Endometrium (tissue), 2 donors: ENCODE results near the gene STAT3.
"Not testable (repeated sequence)": the region's sequence is repeated elsewhere in the genome, so short reads cannot be mapped to it uniquely, and the experiment has no call there.

Experiments used
- FAIRE-seq: peaks from 2 replicates; lab custom pipeline; 2012; peaks lifted over from hg19 to GRCh38; lab: Jason Lieb, UNC
- donor health status: control.
- donor health status: control.

STAT3 gene

GRCh38 chr17:42408061-42408460 lies 19.8 kb upstream of the STAT3 start:
- no peak for FAIRE-seq

- FAIRE-seq, result no peak
These were observed 19.1 kb upstream of the STAT3 start for GRCh38 chr17:42407289-42407836.

DNA sequence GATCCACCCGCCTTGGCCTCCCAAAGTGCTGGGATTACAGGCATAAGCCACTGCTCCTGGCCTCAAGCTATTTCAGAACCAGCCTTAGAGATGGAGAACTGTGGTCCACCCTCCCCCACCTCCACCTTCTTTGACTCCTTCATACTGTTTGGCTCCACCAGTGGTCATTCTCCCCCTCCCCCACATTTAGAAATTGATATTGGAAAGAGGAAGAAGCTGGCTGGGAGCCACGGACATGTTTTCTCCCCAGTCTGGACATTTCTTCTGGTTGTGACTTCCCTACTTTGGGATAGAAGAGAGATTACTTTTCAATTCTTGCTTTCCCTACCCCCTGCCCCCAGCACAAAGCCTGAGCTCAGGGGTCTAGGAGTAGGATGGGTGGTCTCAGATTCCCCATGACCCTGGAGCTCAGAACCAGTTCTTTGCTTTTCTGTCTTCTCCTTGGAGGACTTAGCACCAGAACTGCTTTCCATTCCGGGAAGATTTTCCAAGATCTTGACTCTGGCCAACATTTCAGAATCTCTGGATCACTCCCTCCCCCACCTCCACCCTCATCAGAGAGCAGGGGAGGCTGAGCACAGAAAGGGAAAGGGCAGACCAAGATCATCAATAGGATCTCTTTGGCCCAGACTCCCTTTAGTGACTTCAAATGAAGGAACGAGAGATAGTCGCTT lies 18.5 kb upstream of the STAT3 start:
- FAIRE-seq, result no peak

DNA sequence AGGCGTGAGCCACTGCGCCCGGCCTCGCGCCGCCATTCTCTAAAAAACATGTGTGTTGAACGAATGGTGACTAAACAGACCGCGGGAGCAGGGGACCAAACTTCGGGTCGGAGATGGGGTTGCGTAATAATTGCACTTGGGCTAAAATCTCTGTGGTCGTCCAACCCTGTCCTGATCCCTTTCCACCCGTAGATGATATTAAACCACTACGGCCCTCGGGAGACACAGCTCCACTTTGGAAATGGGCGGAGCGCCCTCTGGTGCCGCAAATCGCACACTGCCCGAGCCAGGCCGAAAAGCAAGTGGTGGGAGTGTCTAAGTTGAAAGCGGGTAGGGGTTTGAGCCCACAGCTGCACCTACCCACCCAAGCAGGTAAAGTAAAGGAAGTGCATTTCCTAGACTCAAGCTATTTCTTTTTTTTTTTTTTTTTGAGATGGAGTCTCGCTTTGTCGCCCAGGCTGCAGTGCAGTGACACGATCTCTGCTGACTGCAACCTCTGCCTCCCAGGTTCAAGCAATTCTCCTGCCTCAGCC lies 17.8 kb upstream of the STAT3 start:
- peak; percentile 8 for FAIRE-seq

- FAIRE-seq, result no peak
These were observed 16.8 kb upstream of the STAT3 start for GRCh38 chr17:42405076-42405475.

DNA sequence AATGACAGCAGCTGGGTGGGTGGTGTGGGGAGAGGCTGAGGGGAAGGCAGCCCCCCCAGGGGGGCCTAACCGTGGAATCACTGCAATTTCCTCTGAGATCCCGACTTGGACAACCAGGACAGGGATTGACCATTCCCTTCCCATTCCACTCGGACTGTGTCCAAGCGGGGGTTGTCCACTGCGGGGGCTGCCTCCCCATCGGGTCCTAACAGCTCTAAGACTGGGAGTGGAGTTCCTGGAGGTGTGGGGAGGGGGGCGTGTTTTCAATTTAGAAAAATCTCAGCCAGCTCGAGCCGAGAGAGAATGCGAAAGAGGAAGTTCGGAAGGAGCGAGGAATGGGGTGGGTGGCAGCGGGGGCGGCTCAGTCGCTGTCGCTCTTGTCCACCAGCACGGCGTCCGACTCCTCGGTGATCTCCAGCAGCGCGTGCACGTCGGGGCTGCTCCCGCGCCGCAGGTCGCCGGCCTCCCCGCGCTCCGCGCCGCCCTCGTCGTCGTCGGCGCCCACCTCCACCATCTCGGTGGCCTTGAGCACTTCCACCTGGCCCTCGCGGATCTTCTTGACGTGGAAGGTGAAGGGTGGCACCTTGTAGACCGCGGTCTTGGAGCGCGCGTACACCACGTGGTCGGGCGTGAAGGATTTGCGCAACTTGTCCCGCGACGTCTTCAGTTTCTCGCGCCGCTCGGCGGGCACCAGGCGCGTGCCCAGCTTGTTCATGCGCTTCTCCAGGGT lies 16.2 kb upstream of the STAT3 start:
- FAIRE-seq, result no peak

GRCh38 chr17:42403150-42403549 lies 14.9 kb upstream of the STAT3 start:
- FAIRE-seq, result no peak

DNA sequence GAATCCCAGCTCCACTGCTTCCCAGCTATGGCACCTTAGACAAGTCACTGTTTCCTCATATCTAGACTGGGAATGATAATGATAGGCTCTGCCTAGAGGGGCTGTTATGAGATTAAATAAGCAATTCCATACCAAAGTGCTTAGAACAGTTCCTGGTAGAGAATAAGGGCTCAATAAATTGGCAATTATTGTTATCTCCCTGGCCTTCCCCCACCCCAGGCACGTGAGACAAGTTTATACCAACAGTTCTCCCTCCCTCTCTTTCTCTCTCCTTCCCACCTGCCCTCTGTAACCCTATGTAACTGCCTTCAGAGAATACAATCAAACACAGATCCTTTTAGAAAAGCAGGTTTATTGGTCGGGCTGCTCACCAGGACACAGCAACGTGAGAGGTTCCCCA lies 13.9 kb upstream of the STAT3 start:
- no peak for FAIRE-seq

DNA sequence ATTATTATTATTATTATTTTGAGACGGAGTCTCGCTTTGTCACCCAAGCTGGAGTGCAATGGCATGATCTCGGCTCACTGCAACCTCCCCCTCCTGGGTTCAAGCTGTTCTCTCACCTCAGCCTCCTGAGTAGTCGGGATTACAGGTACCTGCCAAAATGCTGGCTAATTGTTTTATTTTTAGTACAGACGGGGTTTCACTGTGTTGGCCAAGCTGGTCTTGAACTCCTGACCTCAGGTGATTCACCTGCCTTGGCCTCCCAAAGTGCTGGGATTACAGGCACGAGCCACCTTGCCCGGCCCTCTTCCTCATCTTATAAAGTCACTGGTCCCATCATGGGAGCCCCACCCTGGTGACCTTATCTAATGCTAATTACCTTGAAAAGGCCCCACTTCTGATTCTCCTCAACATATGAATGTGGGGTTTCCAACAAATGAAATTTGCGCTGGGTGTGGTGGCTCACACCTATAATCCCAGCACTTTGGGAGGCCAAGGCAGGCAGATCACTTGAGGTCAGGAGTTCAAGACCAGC lies 12.7 kb upstream of the STAT3 start:
- not testable (repeated sequence) for FAIRE-seq

DNA sequence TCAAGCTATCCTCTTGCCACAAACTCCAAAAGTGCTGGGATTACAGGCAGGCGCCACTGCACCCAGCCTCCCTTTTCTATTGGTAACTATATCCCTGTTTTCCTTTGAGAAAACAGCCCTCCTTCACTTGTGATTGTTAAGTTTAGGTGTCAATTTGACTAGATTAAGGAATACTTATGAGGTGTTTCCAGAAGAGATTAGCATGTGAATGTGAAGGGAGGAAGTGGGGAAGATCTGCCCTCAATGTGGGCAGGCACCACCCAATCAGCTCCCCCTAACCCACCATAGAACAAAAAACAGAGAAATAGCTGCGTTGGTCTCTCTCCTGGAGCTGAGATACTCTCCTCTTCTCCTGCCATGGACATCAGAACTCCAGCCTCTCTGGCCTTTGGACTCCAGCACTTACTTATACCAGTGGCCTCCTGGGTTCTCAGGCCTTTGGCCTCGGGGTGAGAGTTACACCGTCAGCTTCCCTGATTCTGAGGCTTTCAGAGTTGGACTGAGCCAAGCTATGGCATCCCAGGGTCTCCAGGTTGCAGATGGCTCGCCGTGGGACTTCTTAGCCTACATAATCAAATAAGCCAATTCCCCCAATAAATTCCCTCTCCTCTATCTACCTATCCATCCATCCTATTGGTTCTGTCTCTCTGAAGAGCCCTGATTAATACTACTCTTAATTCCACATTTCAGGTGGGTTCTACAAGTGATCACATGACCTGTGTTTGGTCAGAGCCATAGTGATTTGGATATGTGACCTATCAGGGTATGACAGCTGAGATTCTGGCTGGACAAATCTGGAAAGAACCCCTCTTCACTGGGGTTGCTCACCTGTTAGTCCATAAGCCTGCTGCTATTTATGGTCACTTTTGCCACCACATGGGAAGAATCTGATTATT lies 12.0 kb upstream of the STAT3 start:
- FAIRE-seq, result no peak

- FAIRE-seq, result no peak
These were observed 10.9 kb upstream of the STAT3 start for GRCh38 chr17:42399121-42399520.

DNA sequence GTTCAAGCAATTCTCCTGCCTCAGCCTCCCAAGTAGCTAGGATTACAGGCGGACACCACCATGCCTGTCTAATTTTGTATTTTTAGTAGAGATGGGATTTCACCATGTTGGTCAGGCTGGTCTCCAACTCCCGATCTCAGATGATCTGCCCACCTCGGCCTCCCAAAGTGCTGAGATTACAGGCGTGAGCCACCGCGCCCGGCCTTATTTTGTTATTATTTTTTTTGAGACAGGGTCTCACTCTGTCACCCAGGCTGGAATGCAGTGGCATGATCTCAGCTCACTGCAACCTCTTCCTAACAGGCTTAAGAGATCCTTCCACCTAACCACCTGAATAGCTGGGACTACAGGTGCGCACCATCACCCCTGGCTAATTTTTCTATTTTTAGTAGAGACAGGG lies 7.4 kb upstream of the STAT3 start:
- not testable (repeated sequence) for FAIRE-seq

- FAIRE-seq, result no peak
These were observed 6.6 kb upstream of the STAT3 start for GRCh38 chr17:42394838-42395237.

DNA sequence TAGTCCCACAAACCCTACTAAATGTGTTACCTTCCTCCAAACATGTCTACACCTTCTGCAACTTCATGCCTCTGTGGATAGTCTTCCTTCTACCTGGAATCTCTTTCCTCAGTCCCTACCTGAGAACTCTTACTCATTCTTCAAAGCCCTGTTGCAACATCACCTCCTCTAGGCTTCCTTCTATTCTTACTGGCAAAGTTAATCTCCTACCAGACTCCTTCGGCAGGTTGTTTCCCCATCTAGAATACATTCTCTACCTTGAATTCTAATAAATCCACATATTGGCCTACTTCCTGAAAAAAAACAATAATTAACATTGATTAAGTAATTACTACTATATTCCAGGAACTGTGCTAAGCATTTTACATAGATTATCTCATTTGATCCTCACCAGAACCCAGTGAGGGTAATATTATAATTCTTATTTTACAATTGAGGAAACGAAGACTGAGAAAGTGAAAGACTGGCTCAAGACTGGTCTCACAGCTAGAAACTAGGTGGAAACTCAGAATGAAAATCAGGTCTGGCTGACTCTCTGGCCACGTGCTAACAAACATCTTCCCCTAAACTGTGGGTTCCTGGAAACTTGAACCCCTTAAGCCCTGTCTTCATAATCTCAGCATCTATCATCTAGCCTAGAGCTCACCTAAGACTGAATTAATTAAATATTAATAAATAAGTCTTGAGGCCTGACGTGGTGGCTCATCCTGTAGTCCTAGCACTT lies 4.6 kb upstream of the STAT3 start:
- no peak for FAIRE-seq

DNA sequence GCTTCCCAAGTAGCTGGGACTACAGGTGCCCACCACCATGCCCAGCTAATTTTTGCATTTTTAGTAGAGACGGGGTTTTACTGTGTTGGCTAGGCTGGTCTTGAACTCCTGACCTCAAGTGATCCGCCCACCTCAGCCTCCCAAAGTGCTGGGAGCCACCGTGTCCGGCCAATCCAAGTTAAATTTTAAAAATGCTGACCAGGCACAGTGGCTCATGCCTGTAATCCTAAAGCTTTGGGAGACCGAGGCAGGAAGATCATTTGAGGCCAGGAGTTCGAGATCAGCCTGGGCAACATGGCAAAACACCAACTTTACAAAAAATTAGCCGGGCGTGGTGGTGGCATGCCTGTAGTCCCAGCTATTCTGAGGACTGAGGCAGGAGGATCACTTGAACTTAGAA lies 3.2 kb upstream of the STAT3 start:
- FAIRE-seq, result not testable (repeated sequence)

- no peak for FAIRE-seq
These were observed 1.7 kb upstream of the STAT3 start for GRCh38 chr17:42389899-42390298.

- FAIRE-seq, result no peak
These were observed 834 bp upstream of the STAT3 start for GRCh38 chr17:42389135-42389417.

GRCh38 chr17:42387661-42388380 lies 421 bp downstream of the STAT3 start:
- no peak for FAIRE-seq

GRCh38 chr17:42386777-42387657 lies 1.2 kb downstream of the STAT3 start:
- no peak for FAIRE-seq

GRCh38 chr17:42381898-42382297 lies 6.3 kb downstream of the STAT3 start:
- no peak for FAIRE-seq
